Peyer's patch (tissue), 4 donors: Measurements from ENCODE around the gene RNLS.

ENCODE experiments used
- POLR2A ChIP-seq, 2 donors: fragments of 450-650 bp; IDR thresholded peaks; one replicate each; pipeline ENCODE4 v1.5.1; 2017; ENCODE audit warnings: antibody characterized with exemption in 2 of 2, mild to moderate bottlenecking in 2 of 2, moderate library complexity in 2 of 2
- TF ChIP-seq, protein P1 (sequence below), 6 experiments: fragments of 450-650 bp in 4 of 6; fragments of 200-600 bp in 2 of 6; sonication (generic) in 1 of 6; IDR thresholded peaks; one replicate each; pipeline ENCODE4 v1.5.1; 2017 to 2019; ENCODE audit warnings: antibody characterized with exemption in 6 of 6, mild to moderate bottlenecking in 3 of 6, moderate library complexity in 1 of 6

DNA sequence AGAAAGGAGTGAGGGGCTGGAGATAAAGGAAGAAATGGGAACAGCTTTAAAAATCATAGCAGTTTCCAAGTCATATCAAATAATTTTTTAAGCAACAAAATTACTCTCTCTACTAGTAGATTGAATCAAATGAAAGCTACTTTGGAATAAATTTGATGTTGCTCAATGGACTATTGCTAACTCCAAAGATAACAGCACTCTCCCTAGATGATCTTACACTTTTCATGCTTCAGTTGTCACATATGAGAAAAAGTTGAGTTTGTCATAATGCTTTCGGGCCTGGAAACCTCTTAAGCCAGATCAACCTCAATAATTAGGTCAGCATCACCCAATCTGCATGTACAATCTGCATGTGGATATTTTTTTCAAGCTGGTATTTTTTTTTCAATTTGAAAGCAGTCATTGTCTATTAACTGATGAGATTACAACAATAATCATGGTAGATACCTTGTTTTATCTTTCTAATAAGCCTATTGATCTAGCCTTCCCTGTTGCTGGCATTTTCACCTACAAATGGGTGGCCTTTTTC, 34.7 kb upstream of the RNLS start:
- TF ChIP-seq, protein P1, sequence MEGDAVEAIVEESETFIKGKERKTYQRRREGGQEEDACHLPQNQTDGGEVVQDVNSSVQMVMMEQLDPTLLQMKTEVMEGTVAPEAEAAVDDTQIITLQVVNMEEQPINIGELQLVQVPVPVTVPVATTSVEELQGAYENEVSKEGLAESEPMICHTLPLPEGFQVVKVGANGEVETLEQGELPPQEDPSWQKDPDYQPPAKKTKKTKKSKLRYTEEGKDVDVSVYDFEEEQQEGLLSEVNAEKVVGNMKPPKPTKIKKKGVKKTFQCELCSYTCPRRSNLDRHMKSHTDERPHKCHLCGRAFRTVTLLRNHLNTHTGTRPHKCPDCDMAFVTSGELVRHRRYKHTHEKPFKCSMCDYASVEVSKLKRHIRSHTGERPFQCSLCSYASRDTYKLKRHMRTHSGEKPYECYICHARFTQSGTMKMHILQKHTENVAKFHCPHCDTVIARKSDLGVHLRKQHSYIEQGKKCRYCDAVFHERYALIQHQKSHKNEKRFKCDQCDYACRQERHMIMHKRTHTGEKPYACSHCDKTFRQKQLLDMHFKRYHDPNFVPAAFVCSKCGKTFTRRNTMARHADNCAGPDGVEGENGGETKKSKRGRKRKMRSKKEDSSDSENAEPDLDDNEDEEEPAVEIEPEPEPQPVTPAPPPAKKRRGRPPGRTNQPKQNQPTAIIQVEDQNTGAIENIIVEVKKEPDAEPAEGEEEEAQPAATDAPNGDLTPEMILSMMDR (IDR thresholded peaks at IDR 0.05), result no peak
- no peak for TF ChIP-seq POLR2A (IDR thresholded peaks at IDR 0.05)
